Body of pancreas (tissue), 4 donors: ENCODE data around the gene KLHL1. TPM values are rescaled to one million over a fixed set of nuclear protein-coding genes. Genes with fewer than 3 reads are reported as not detected.

Source experiments
- ATAC-seq: fragments of 150-250 bp; one replicate; pipeline ENCODE4 v1.9.1; 2016
- DNase-seq, 4 donors: peaks; one replicate each; pipeline ENCODE4 v3.0.0-alpha.2; 2019
- H3K27ac ChIP-seq, 4 donors: fragments of 200-600 bp; sonication (generic); 1 replicate in 3 of 4; 2 replicates in 1 of 4; pipeline versions ENCODE4 v1.5.1 to v1.6.1; 2016 to 2019; ENCODE audit warnings: mild to moderate bottlenecking in 1 of 4, mixed read lengths in 1 of 4, moderate library complexity in 1 of 4
- H3K27me3 ChIP-seq, 2 donors: fragments of 200-600 bp; sonication (generic); one replicate each; pipeline ENCODE4 v1.6.0; 2016; ENCODE audit warnings: mild to moderate bottlenecking in 1 of 2
- H3K36me3 ChIP-seq, 2 donors: fragments of 200-600 bp; sonication (generic); replicated peaks in 1 of 2; 2 replicates each; pipeline ENCODE4 v1.5.1; 2016; ENCODE audit warnings: low read depth in 2 of 2; ENCODE audit not compliant: insufficient read depth in 1 of 2
- H3K4me1 ChIP-seq: fragments of 200-600 bp; sonication (generic); one replicate; pipeline ENCODE4 v1.6.0; 2016
- H3K4me3 ChIP-seq, 2 donors: fragments of 200-600 bp; sonication (generic); 1 replicate in 1 of 2; 2 replicates in 1 of 2; pipeline ENCODE4 v1.5.1; 2016 to 2019
- H3K9me3 ChIP-seq, 3 donors: fragments of 200-600 bp; sonication (generic); 1 replicate in 2 of 3; 2 replicates in 1 of 3; pipeline ENCODE4 v1.5.1; 2016
- CTCF ChIP-seq, 7 experiments: fragments of 450-650 bp in 4 of 7; fragments of 200-600 bp in 3 of 7; sonication (generic) in 3 of 7; IDR thresholded peaks; one replicate each; pipeline ENCODE4 v1.5.1; 2016 to 2019; ENCODE audit warnings: antibody characterized with exemption in 7 of 7
- POLR2A ChIP-seq, 3 donors: fragments of 450-650 bp; IDR thresholded peaks; one replicate each; pipeline ENCODE4 v1.6.1; 2016; ENCODE audit warnings: antibody characterized with exemption in 3 of 3, mild to moderate bottlenecking in 2 of 3
- WGBS, 2 donors: methylation state at CpG; one replicate each; pipeline ENCODE4 v1.1.5; 2017; 5-methylcytosine and 5-hydroxymethylcytosine counted together
- intact Hi-C: fragments of 100-400 bp; cut with DNase I; formaldehyde crosslinking; loops from one replicate; pipeline ENCODE4 v1.15.1; 2023
- total RNA-seq, 2 donors: library from RNA; depleted of rRNA; stranded (reverse); fragments of >200 nt; gene quantifications; one replicate each; pipeline ENCODE4 v1.1.0, GENCODE V29; 2016

The KLHL1 gene
- total RNA-seq, 2 donors from 2014 or later = 0.26 TPM; not detected in 1

- peak in 1 of 4 donors; percentile 6 for DNase-seq
- 4 to 6% methylated on average over 18 to 53 of the region's 53 CpGs for WGBS, 2 donors
- intact Hi-C loops = no loop called here
Observed at GRCh38 chr13:70107498-70108281, 562 bp downstream of the KLHL1 start, which contains the start of gene ATXN8OS. ATXN8OS (plus strand) TSS chr13:70107826.

GRCh38 chr13:70107125-70107497 is 1.1 kb downstream of the KLHL1 start:
- Histone ChIP-seq H3K4me3 (no peak overlapping the region), H3K27ac (no peak overlapping the region), H3K9me3 (no peaks in the 10 kb centered on the region), H3K27me3 (no peaks in the 10 kb centered on the region), H3K36me3 (no peaks in the 10 kb centered on the region), H3K4me1 (peaks cover 9% of the 10 kb centered on the region)
- 23 to 36% methylated on average over 8 to 9 of the region's 9 CpGs for WGBS, 2 donors
- no peak for ATAC-seq
- DNase-seq = peak in 2 of 4 donors; percentile 4 to 11
- TF ChIP-seq POLR2A (IDR thresholded peaks at IDR 0.05) (no peak), CTCF (IDR thresholded peaks at IDR 0.05) (no peak)
- intact Hi-C loops = no loop called here

More at GRCh38 chr13:70107498-70108281, 562 bp downstream of the KLHL1 start, which contains the start of gene ATXN8OS:
- no peaks in the 10 kb centered on the region for H3K36me3 ChIP-seq
- H3K4me3 ChIP-seq = no peak within 1 kb of the TSS
- no peak for TF ChIP-seq CTCF (IDR thresholded peaks at IDR 0.05)
- TF ChIP-seq POLR2A (IDR thresholded peaks at IDR 0.05) = no peak
- H3K4me1 ChIP-seq = peaks cover 9% of the 10 kb centered on the region
- no peak for ATAC-seq
- no peak within 1 kb of the TSS for H3K27ac ChIP-seq
- H3K27me3 ChIP-seq = no peaks in the 10 kb centered on the region
- H3K9me3 ChIP-seq = no peaks in the 10 kb centered on the region

- H3K9me3 ChIP-seq = no peaks in the 10 kb centered on the region
- no peak overlapping the region for H3K4me3 ChIP-seq
- no peaks in the 10 kb centered on the region for H3K27me3 ChIP-seq
- no peak overlapping the region for H3K27ac ChIP-seq
- TF ChIP-seq CTCF (IDR thresholded peaks at IDR 0.05) (no peak), POLR2A (IDR thresholded peaks at IDR 0.05) (no peak)
- intact Hi-C loops = no loop called here
- no peaks in the 10 kb centered on the region for H3K36me3 ChIP-seq
- peaks cover 9% of the 10 kb centered on the region for H3K4me1 ChIP-seq
- no peak for ATAC-seq
- DNase-seq = no peak
Observed at GRCh38 chr13:70104481-70104880, 3.8 kb downstream of the KLHL1 start.

GRCh38 chr13:70098669-70099068 is 9.6 kb downstream of the KLHL1 start:
- ATAC-seq = no peak

More at GRCh38 chr13:70098669-70099068, 9.6 kb downstream of the KLHL1 start:
- Histone ChIP-seq H3K4me1 (no peaks in the 10 kb centered on the region), H3K27ac (no peak overlapping the region), H3K36me3 (no peaks in the 10 kb centered on the region), H3K9me3 (no peaks in the 10 kb centered on the region), H3K27me3 (no peaks in the 10 kb centered on the region), H3K4me3 (no peak overlapping the region)
- no peak for DNase-seq
- WGBS, 2 donors = 29 to 40% methylated on average over 1 of the region's 1 CpG
- no peak for TF ChIP-seq POLR2A (IDR thresholded peaks at IDR 0.05)
- TF ChIP-seq CTCF (IDR thresholded peaks at IDR 0.05) = peak in 5 of 7 experiments; percentile 32 to 47 (median 40)
- intact Hi-C loops = no loop called here
